GM12875 (cell line): ENCODE measurements around the gene TGM1.

Experiments
- H3K4me3 ChIP-seq: one replicate; pipeline ENCODE4 v1.5.1; 2011; ENCODE audit warnings: low read depth, low read length, control low read depth
- CTCF ChIP-seq: IDR thresholded peaks from 2 replicates; pipeline ENCODE4 v1.5.1; 2011; ENCODE audit warnings: low read depth, mild to moderate bottlenecking, control low read depth, inconsistent platforms, low read length, moderate library complexity, borderline replicate concordance; ENCODE audit not compliant: insufficient read depth

The TGM1 gene

GRCh38 chr14:24290746-24291145 is 27.8 kb upstream of the TGM1 start:
- H3K4me3 ChIP-seq, result no peak overlapping the region
- TF ChIP-seq CTCF, result no peak

- no peak for TF ChIP-seq CTCF
- H3K4me3 ChIP-seq, result no peak overlapping the region
Observed at GRCh38 chr14:24289649-24290280, 26.8 kb upstream of the TGM1 start.

GRCh38 chr14:24286996-24287395 is 24.0 kb upstream of the TGM1 start:
- no peak overlapping the region for H3K4me3 ChIP-seq
- TF ChIP-seq CTCF, result no peak

- no peak overlapping the region for H3K4me3 ChIP-seq
- no peak for TF ChIP-seq CTCF
Observed at GRCh38 chr14:24285351-24285750, 22.4 kb upstream of the TGM1 start.

GRCh38 chr14:24284501-24285035 is 21.6 kb upstream of the TGM1 start:
- no peak for TF ChIP-seq CTCF
- no peak overlapping the region for H3K4me3 ChIP-seq

- no peak overlapping the region for H3K4me3 ChIP-seq
- no peak for TF ChIP-seq CTCF
Observed at GRCh38 chr14:24283796-24284460, 21.0 kb upstream of the TGM1 start.

GRCh38 chr14:24282736-24283135 is 19.8 kb upstream of the TGM1 start:
- H3K4me3 ChIP-seq, result no peak overlapping the region
- TF ChIP-seq CTCF, result no peak
